ENCODE results near the gene KCNE5.
"Not testable (repeated sequence)": the region's sequence is repeated elsewhere in the genome, so short reads cannot be mapped to it uniquely, and the experiment has no call there.

The KCNE5 gene

GRCh38 chrX:109601486-109601885 lies 23.5 kb downstream of the KCNE5 start:
- no peak for DNase-seq

DNA sequence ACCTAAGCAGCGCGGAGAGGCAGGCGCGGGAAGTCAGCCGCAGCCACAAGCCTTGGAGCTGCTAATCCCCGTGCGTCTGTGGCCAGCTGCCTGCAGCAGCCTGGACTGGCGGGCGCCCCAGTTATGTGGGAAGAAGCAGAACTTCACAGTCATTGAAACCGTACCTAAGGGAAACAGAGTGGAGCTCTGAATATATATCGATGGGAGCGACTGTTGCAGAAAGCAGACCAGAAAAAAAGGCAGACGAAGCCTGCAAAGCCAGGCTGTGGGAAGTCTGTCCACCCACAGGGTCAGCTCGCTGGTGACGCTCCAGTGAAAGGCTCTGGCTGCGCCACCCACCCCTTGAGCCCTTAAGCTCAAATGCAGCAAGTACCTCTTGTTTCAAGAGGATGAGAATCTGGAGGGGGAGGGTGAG lies 24.7 kb downstream of the KCNE5 start:
- no peak for DNase-seq

DNA sequence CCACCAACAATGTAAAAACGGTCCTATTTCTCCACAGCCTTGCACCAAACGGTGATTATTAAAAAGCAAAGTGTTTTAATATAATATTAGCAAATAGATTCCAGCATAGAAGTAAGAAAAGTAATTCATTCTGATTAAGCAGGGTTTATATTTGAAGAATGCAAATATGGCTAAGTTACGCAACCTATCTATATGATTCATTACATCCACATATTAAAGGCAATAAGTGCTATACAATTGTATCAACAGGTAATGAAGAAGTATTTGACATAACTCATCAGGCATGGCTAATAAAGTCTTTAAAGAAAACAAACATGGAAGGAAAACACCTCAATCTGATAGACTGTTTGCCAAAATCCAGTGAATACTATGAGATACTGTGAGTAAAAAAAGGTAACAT lies 29.0 kb downstream of the KCNE5 start:
- no peak for DNase-seq

GRCh38 chrX:109590176-109590575 lies 34.8 kb downstream of the KCNE5 start:
- DNase-seq: no peak

- DNase-seq: no peak
These were observed 39.5 kb downstream of the KCNE5 start for GRCh38 chrX:109585488-109585887.

GRCh38 chrX:109578916-109579315 lies 46.1 kb downstream of the KCNE5 start:
- no peak for DNase-seq

GRCh38 chrX:109577055-109577454 lies 47.9 kb downstream of the KCNE5 start:
- DNase-seq: no peak

DNA sequence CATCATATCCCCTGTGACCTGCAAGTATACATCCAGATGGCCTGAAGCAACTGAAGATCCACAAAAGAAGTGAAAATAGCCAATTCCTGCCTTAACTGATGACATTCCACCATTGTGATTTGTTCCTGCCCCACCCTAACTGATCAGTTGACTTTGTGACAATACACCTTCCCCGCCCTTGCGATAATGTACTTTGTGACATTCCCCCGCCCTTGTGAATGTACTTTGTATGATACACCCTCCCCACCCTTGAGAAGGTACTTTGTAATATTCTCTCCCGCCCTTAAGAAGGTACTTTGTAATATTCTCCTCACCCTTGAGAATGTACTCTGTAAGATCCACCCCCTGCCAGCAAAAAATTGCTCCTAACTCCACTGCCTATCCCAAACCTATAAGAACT lies 48.9 kb downstream of the KCNE5 start:
- not testable (repeated sequence) for DNase-seq
